ENCODE results near the gene DUSP22. TPM values are rescaled to one million over a fixed set of nuclear protein-coding genes. Genes with fewer than 3 reads are reported as not detected.

DUSP22 gene
- total RNA-seq, 1 experiment from 2014 or later = 19.2 TPM

DNA sequence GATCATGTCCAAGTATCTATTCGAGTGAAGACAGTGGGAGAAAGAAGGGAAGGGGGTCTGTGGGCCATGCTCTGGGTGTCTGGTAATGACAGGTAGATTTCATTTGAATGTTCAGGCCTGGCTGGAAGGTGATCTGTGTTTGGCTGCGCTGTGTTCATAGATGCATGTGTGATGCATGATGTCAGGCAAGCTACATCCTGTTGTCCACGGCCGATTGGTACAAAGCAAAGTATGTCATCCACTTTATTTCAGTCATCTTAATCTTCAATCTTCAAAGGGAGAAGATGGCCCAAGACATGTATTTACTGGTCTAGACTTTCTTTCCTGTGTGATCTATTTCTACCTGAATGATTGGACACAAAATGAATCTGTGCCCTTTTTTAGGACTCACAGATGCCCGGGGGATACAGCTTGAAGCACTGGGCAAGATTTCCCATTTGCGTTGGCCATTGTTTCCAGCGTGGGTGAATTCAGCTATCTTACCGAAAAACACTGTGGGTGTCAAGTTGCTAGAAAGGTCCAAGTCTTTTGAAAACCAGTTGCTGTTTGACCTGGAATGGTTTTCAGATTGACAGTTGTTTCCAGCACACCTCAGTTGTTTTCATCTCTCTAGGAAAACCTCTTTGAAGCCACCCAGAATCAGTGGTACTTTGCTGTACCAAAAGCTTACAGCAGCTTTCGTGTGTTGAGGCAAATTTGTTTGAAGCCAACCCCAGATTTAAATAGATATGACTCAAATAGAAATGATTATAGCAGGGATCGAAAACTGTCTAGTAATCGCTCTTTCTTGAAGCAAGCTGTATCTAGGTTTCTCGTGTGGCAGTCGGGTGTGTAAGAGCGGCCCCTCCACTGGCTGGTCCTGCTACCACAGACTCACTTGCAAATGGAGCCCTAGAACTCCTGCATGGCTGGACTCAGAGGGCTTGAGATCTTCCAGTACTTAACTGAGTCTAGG, 27.2 kb downstream of the DUSP22 start:
- ChIA-PET RAD21 (ENCODE audit: low non-redundant PET in 1 of 2, low total read pairs in 2 of 2, uncharacterized antibody in 2 of 2, unreplicated experiment in 2 of 2) (no interaction called here), CTCF (no interaction called here), POLR2A (no interaction called here)
- Histone ChIP-seq H3K4me3 (replicated peaks in 1 of 2; ENCODE audit: low read depth in 1 of 2, low read length in 2 of 2) (no peak overlapping the region), H4K20me1 (ENCODE audit: insufficient read depth) (no peaks in the 10 kb centered on the region), H3K79me2 (ENCODE audit: insufficient read depth, low read length) (no peaks in the 10 kb centered on the region), H3K9ac (ENCODE audit: low read length) (no peak overlapping the region), H3K9me2 (ENCODE audit: insufficient read depth) (no peaks in the 10 kb centered on the region), H3K27ac (ENCODE audit: low read depth, low read length) (no peak overlapping the region), H3K4me1 (ENCODE audit: control insufficient read depth in 1 of 2, insufficient read depth in 2 of 2, low read length in 2 of 2) (no peaks in the 10 kb centered on the region), H3K36me3 (ENCODE audit: control insufficient read depth in 1 of 2, insufficient read depth in 2 of 2, low read length in 2 of 2) (no peaks in the 10 kb centered on the region), H3K4me2 (ENCODE audit: low read length) (no peak overlapping the region), H2AFZ (ENCODE audit: low read depth, low read length, poor library complexity, severe bottlenecking) (no peak overlapping the region), H3K27me3 (ENCODE audit: insufficient read depth, low read length) (no peaks in the 10 kb centered on the region), H3K9me3 (ENCODE audit: control insufficient read depth in 1 of 2, insufficient read depth in 1 of 2, low read depth in 1 of 2, low read length in 2 of 2) (no peaks in the 10 kb centered on the region; a peak in 1 of 4 replicates)
- ATAC-seq (no peak), DNase-seq (ENCODE audit: low read depth, low spot score) (no peak)
- no TSS peak for BruUV-seq (replicated peaks)
- intact Hi-C loops (cut with micrococcal nuclease) = loop anchor here (2.0 kb wide), 1 partner anchor 59 kb away; no protein-coding TSS in a partner anchor
- TF ChIP-seq POLR2A (IDR thresholded peaks at IDR 0.05; ENCODE audit: borderline replicate concordance, extremely low read depth, insufficient read depth, insufficient read length) (no peak), SIN3A (IDR thresholded peaks at IDR 0.05; ENCODE audit: low read depth) (no peak), ELF1 (IDR thresholded peaks at IDR 0.05; ENCODE audit: borderline replicate concordance, low read depth) (no peak), CEBPB (IDR thresholded peaks at IDR 0.05; ENCODE audit: low read depth) (no peak), FOSL1 (IDR thresholded peaks at IDR 0.05; ENCODE audit: low read depth) (no peak), CBX3 (IDR thresholded peaks at IDR 0.05; ENCODE audit: low read depth) (no peak), TCF7L2 (IDR thresholded peaks at IDR 0.05; ENCODE audit: borderline replicate concordance, extremely low read depth, insufficient read depth, insufficient read length) (no peak), JUND (IDR thresholded peaks at IDR 0.05) (no peak)
- TF ChIP-seq, protein P1, sequence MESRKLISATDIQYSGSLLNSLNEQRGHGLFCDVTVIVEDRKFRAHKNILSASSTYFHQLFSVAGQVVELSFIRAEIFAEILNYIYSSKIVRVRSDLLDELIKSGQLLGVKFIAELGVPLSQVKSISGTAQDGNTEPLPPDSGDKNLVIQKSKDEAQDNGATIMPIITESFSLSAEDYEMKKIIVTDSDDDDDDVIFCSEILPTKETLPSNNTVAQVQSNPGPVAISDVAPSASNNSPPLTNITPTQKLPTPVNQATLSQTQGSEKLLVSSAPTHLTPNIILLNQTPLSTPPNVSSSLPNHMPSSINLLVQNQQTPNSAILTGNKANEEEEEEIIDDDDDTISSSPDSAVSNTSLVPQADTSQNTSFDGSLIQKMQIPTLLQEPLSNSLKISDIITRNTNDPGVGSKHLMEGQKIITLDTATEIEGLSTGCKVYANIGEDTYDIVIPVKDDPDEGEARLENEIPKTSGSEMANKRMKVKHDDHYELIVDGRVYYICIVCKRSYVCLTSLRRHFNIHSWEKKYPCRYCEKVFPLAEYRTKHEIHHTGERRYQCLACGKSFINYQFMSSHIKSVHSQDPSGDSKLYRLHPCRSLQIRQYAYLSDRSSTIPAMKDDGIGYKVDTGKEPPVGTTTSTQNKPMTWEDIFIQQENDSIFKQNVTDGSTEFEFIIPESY (IDR thresholded peaks at IDR 0.05; ENCODE audit: extremely low read depth, insufficient replicate concordance, low read length) = no peak
